ENCODE measurements around the gene SDK1. TPM values are rescaled to one million over a fixed set of nuclear protein-coding genes. Genes with fewer than 3 reads are reported as not detected.

SDK1 gene
- total and polyA plus RNA-seq, 11 donors = 2.2 to 5.8 (median 3.4) TPM

DNA sequence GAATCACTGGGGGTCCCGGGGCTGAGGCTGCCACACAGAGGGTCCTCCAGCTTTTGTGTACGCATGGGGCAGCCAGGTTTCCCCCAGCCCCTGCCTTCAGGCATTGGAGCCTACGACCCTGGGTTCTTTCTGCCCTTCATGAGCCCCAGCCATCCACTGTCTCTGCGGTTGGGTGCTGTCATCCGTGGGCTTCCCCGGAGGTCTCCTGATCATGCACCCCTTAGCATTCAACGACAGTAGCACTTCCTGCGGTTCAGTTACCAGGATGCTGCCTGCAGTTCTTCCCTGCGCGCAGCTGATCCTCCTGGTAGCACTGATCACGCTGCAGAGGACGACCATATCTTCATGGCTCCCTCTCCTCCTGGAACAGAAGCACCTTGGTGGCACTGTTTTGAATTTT lies 676.3 kb downstream of the SDK1 start:
- Histone ChIP-seq H3K4me1 (no peaks in the 10 kb centered on the region), H3K4me3 (no peak overlapping the region), H3K36me3 (no peaks in the 10 kb centered on the region), H3K27ac (no peak overlapping the region), H3K9me3 (peaks cover 0 to 8% (median 0%) of the 10 kb centered on the region in 12 donors), H3K27me3 (no peaks in the 10 kb centered on the region)
- DNase-seq (no peak), ATAC-seq (no peak)
- intact Hi-C loops (cut with DNase I) = no loop called here
- no peak for TF ChIP-seq POLR2A (IDR thresholded peaks at IDR 0.05)
- TF ChIP-seq, protein P1, sequence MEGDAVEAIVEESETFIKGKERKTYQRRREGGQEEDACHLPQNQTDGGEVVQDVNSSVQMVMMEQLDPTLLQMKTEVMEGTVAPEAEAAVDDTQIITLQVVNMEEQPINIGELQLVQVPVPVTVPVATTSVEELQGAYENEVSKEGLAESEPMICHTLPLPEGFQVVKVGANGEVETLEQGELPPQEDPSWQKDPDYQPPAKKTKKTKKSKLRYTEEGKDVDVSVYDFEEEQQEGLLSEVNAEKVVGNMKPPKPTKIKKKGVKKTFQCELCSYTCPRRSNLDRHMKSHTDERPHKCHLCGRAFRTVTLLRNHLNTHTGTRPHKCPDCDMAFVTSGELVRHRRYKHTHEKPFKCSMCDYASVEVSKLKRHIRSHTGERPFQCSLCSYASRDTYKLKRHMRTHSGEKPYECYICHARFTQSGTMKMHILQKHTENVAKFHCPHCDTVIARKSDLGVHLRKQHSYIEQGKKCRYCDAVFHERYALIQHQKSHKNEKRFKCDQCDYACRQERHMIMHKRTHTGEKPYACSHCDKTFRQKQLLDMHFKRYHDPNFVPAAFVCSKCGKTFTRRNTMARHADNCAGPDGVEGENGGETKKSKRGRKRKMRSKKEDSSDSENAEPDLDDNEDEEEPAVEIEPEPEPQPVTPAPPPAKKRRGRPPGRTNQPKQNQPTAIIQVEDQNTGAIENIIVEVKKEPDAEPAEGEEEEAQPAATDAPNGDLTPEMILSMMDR (IDR thresholded peaks at IDR 0.05) = no peak
- 93 to 98% (median 97%) methylated on average over 9 to 12 of the region's 12 CpGs for WGBS, 4 donors

DNA sequence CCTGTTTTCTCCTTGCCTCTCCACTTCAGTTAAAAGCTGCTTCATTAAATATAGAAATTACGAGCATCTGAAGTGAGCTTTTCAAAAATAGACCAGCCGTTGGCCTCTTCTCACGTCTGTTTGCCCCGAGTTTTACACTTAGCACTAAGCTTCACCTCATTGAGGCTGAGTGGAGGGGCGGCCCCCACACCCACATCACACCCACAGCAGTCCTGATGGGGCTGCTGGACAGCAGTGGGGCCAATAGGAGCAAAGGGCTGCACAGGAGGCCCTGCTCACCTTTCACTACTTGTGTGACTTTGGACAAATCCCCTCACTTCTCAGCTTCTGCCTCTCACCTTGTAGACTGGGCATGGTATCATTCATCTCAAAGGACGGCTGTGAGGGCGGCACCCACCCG lies 677.8 kb downstream of the SDK1 start:
- Histone ChIP-seq H3K27ac (no peak overlapping the region), H3K4me1 (no peaks in the 10 kb centered on the region), H3K9me3 (peaks cover 0 to 8% (median 0%) of the 10 kb centered on the region in 12 donors), H3K27me3 (no peaks in the 10 kb centered on the region), H3K4me3 (no peak overlapping the region), H3K36me3 (no peaks in the 10 kb centered on the region)
- TF ChIP-seq POLR2A (IDR thresholded peaks at IDR 0.05) = no peak
- TF ChIP-seq, protein P1 (IDR thresholded peaks at IDR 0.05) = no peak
- 67 to 79% (median 77%) methylated on average over 8 of the region's 8 CpGs for WGBS, 4 donors
- ATAC-seq (no peak), DNase-seq (no peak)
- intact Hi-C loops (cut with DNase I) = no loop called here

DNA sequence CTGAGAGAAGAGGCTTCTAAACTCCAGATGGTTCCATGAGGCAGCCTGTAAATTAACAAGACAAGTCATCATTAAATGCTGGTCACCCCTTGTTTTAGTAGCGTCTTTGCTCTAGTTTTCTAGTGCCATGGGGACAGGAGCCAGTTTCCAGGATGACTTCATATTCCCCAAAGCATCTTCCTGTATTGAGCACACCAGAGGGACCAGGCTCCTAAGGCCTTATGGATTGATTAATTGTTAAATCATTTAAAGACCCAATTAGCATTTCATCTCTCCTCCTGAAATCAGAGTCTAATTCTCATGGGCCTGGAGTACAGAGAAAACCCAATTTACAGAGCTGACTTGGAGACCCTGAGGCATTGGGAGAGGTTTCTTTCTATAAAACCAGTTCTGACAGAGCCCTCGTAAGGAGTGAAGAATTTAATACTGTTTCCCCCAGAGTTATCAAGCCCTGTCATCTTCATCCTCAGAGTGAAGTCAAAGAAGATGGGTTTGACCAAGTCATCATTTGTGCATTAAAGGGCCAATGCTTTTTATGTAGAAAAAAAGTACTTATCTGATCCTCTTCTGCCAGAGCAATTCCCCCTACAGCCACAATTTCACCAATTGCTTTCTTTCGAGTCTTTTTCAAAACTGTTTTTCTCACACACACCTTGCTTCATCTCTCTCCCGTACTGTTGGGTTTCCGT lies 678.7 kb downstream of the SDK1 start:
- no peaks in the 10 kb centered on the region for H3K36me3 ChIP-seq
- intact Hi-C loops (cut with DNase I) = no loop called here

DNA sequence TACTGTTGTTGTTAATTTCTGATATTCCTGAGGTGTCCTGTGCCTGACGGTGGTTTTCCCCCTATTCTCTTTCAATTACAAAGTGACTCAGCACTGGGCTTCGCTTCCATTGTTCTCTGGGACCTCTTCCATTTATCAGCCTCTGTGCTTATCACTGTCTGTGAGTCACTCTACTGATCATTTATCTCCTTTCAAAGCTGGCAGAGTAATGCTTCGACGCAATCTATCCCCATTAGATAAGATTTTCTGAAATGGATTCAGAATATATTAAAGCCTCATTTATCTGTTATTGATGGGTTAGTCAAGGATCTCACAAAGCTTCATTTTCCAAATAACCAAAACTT lies 679.2 kb downstream of the SDK1 start:
- no peak for ATAC-seq
- H3K4me1 ChIP-seq = no peaks in the 10 kb centered on the region

More for the DNA sequence above, 678.7 kb downstream of the SDK1 start:
- TF ChIP-seq, protein P1 (IDR thresholded peaks at IDR 0.05) = no peak
- no peak for TF ChIP-seq POLR2A (IDR thresholded peaks at IDR 0.05)
- ATAC-seq (no peak), DNase-seq (no peak)
- Histone ChIP-seq H3K4me1 (no peaks in the 10 kb centered on the region), H3K27me3 (no peaks in the 10 kb centered on the region), H3K27ac (no peak overlapping the region), H3K4me3 (no peak overlapping the region), H3K9me3 (peaks cover 0 to 8% (median 0%) of the 10 kb centered on the region in 12 donors)
- 72 to 78% (median 73%) methylated on average over 5 of the region's 5 CpGs for WGBS, 4 donors

More for the DNA sequence above, 679.2 kb downstream of the SDK1 start:
- Histone ChIP-seq H3K36me3 (no peaks in the 10 kb centered on the region), H3K27ac (no peak overlapping the region), H3K27me3 (no peaks in the 10 kb centered on the region), H3K4me3 (no peak overlapping the region), H3K9me3 (peaks cover 0 to 8% (median 0%) of the 10 kb centered on the region in 12 donors)
- TF ChIP-seq, protein P1 (IDR thresholded peaks at IDR 0.05) = no peak
- TF ChIP-seq POLR2A (IDR thresholded peaks at IDR 0.05) = no peak
- intact Hi-C loops (cut with DNase I) = no loop called here
- 44 to 60% (median 54%) methylated on average over 4 of the region's 4 CpGs for WGBS, 4 donors
- no peak for DNase-seq
